GM19468 (cell line): Measurements from ENCODE around the gene FRZB.

ENCODE experiments used
- ATAC-seq: cut with Tn5 transposase; IDR thresholded peaks from one replicate; pipeline ENCODE4 v1.9.1; 2021; ENCODE audit warnings: mild to moderate bottlenecking, moderate library complexity, moderate number of reproducible peaks; ENCODE audit not compliant: unreplicated experiment; ENCODE audit errors: extremely low read depth

Gene FRZB

DNA sequence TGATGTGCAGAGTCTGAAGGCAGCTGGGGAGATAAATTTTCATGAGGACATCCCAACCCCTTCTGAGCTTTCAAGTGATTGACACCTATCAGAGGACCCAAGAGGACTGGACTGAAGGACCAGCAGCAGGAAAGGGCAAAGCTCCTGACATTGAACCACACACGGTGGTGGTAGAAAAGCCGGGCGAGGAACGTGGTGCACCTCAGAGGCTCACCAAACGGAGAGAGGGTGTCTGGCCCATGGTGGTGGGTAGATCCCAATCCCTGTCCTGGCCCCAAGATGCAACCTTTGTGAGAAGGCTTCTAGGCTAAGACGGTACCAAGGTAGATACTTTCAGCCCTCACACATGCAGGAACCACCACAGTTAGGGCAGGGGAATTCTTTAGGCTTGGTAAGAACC, 52.1 kb downstream of the FRZB start:
- ATAC-seq, result no peak

DNA sequence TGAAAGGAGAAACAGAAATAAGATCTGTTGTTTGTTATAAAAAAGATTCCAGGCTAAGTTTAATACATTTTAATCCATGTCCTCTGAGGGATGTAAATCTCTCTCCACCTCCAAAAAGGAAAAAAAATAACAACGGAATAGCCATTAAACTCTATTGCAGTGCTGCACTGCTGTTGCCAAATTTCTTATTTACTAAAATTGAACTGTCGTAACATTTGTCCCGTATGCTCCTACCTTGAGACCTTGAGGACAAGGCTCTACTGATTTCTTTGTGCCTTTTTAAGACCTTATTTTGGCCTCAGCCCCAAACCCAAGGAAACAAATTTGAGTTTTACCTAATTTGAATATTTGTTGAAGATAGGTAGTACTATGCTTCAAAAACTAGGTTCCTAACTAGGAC, 56.4 kb downstream of the FRZB start:
- no peak for ATAC-seq

DNA sequence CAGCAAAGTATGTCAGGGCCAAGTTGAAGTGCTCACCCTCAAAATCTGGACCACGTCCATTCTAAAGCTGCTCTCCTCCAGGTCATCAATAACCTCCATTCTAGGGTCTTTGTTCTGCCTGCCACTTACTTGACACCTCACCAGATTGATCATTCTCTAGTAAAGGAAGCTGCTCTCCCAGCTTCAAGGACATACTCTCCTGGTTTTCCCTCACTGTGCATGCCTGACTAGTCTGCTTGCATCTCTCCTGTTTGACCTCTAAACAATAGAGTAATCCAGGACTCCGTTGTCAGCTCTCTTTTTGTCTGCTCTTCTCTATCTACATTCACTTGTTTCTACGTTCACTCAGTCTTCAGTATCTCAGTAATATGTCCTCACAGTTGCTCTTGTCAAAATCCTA, 59.1 kb downstream of the FRZB start:
- ATAC-seq, result no peak

DNA sequence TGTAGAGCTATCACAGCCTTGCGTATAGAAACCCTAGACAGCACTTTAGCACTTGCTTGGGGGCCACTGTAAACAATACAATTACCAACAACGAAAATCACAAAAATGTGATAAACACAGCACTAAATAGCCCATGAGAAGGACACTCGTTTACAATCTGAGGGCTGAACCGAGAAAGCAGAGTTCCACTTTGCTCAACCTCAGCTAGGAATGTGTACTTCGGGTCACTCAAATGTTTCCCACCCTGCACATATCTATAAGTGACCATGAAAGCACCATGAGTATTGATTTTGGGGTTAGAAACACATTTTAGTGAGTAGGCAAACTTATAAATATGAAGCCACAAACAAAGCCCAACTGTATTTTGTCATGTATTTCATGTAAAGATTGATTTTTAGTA, 62.3 kb downstream of the FRZB start:
- ATAC-seq, result no peak

DNA sequence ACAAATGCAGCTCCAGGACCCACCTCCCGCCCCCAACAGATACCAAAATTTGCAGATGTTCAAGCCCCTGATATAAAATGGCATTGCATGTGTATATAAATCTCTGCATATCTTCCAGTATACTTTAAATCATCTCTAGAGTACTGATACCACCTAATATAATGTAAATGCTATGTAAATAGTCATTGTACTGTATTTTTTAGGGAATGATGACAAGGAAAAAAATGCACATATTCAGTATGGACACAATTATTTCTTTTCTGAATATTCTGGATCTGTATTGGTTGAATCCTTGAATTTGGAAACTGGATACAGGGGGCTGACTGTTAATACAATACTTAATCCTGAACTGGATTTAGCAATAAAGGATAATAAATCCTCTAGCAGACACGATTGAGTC, 67.7 kb downstream of the FRZB start:
- no peak for ATAC-seq

DNA sequence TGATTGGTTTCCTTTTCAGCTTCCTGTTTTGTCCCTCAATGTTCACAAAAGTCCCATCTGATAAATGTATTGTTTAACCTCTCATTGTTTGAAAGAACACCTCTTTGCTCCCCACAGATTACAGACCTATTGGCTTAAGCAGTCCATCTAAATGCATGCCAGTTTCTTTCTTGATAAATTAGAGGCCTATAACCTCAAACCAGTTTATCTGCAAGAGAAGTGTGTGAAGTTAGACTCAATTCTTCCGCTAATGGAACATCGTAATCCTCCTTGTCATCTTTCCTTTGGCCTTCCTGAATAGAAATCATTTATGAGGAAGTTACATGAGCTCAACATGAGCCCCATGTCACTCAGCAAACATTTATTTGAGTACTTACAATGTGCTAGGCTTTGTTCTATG, 74.0 kb downstream of the FRZB start:
- ATAC-seq, result no peak

DNA sequence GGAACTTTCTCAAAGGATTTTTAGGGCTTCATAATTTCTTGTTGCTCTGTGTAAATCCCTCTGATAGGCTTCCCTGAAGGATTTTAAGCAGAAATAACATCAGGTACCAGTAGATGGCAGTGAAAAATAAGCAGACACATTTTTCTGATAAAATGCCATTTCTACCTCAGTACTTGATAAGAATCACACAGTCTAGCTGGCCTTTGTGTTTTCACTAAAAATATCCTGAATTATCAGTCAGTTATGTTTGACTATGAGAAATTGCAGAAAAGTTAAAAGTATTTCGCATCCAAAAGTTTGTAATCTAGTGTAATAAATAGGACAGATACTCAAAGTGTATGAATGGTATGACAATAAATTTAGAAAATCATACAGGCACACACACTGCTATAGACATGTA, 81.7 kb downstream of the FRZB start:
- no peak for ATAC-seq

DNA sequence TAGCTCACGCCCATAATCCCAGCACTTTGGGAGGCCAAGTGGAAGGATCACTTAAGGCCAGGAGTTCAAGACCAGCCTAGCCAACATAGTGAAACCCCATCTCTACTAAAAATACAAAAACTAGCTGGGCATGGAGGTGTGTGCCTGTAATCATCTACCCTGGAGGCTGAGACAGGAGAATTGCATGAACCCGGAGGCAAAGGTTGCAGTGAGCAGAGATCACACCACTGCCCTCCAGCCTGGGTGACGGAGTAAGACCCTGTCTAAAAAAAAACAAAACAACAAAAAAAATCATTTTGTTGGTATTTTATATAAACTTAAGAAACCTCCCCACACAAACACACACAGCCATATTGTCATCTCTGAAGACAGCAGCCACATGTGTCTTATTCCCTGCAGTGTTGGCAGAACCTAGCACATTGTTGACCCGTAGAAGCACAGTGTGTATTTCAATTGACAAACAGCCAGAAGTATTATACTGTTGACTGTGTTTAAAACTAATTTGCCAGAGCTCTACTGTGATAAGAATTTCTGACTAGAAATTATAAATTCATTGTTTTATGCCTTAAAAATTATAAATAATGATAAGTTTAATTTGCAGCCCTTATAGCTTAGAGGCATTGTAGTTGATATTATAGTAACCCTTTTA, 82.3 kb downstream of the FRZB start:
- no peak for ATAC-seq
